DOHH2 (cell line): Measurements from ENCODE around the gene SPCS2.
A peak's percentile ranks its signal among the peaks of the same experiment; 100 is the strongest.

Experiments used
- H3F3A ChIP-seq: fragments of 200-600 bp; sonication (generic), shearing (Covaris generic); 2 replicates; pipeline ENCODE4 v1.6.0; 2016; ENCODE audit warnings: antibody characterized with exemption, mild to moderate bottlenecking; ENCODE audit not compliant: control insufficient read depth, insufficient read depth
- H3K27ac ChIP-seq: fragments of 200-600 bp; sonication (generic); 2 replicates; pipeline ENCODE4 v1.5.1; 2014; ENCODE audit warnings: low read depth, mild to moderate bottlenecking, low read length, moderate library complexity
- H3K27me3 ChIP-seq: fragments of 200-600 bp; sonication (generic); 2 replicates; pipeline ENCODE4 v1.6.1; 2014; ENCODE audit warnings: mild to moderate bottlenecking, low read length, mixed read lengths; ENCODE audit not compliant: control insufficient read depth
- H3K36me3 ChIP-seq: fragments of 200-600 bp; sonication (generic); 2 replicates; pipeline ENCODE4 v1.6.1; 2014; ENCODE audit warnings: mild to moderate bottlenecking, low read length, moderate library complexity, mixed read lengths; ENCODE audit not compliant: control insufficient read depth
- H3K4me1 ChIP-seq: fragments of 200-600 bp; sonication (generic); 2 replicates; pipeline ENCODE4 v1.6.1; 2014; ENCODE audit warnings: mild to moderate bottlenecking, low read length, mixed read lengths; ENCODE audit not compliant: control insufficient read depth
- H3K4me2 ChIP-seq: fragments of 200-600 bp; sonication (generic); 2 replicates; pipeline ENCODE4 v1.6.0; 2014; ENCODE audit warnings: mild to moderate bottlenecking, low read length, moderate library complexity
- H3K4me3 ChIP-seq: fragments of 200-600 bp; sonication (generic); 2 replicates; pipeline ENCODE4 v1.5.1; 2014; ENCODE audit warnings: mild to moderate bottlenecking, low read length, mixed read lengths
- H3K79me2 ChIP-seq: fragments of 200-600 bp; sonication (generic); 2 replicates; pipeline ENCODE4 v1.6.1; 2014; ENCODE audit warnings: mild to moderate bottlenecking, low read length, mixed read lengths; ENCODE audit not compliant: control insufficient read depth
- H3K9me2 ChIP-seq: fragments of 200-600 bp; sonication (generic); replicated peaks from 2 replicates; pipeline ENCODE4 v1.6.1; 2014; ENCODE audit warnings: mild to moderate bottlenecking, low read length, mixed read lengths; ENCODE audit not compliant: control insufficient read depth
- H3K9me3 ChIP-seq: fragments of 200-600 bp; sonication (generic); 2 replicates; pipeline ENCODE4 v1.6.1; 2014; ENCODE audit warnings: antibody characterized with exemption, low read length, mixed read lengths; ENCODE audit not compliant: control insufficient read depth, insufficient read depth
- H4K20me1 ChIP-seq: fragments of 200-600 bp; sonication (generic); 2 replicates; pipeline ENCODE4 v1.6.0; 2014; ENCODE audit warnings: low read depth, mild to moderate bottlenecking, antibody characterized with exemption, low read length, moderate library complexity; ENCODE audit not compliant: control insufficient read depth, insufficient read depth
- EZH2phosphoT487 ChIP-seq: fragments of 200-600 bp; sonication (generic); IDR thresholded peaks from 2 replicates; pipeline ENCODE4 v1.6.1; 2017; ENCODE audit warnings: borderline replicate concordance, mild to moderate bottlenecking, antibody characterized with exemption, low read length, moderate library complexity, mixed read lengths
- TF ChIP-seq, protein P1 (sequence below): fragments of 200-600 bp; sonication (generic); IDR thresholded peaks from one replicate; pipeline ENCODE4 v1.5.1; 2014; ENCODE audit warnings: antibody characterized with exemption, mild to moderate bottlenecking, low read depth, low read length; ENCODE audit not compliant: poor library complexity, severe bottlenecking

Gene SPCS2

DNA sequence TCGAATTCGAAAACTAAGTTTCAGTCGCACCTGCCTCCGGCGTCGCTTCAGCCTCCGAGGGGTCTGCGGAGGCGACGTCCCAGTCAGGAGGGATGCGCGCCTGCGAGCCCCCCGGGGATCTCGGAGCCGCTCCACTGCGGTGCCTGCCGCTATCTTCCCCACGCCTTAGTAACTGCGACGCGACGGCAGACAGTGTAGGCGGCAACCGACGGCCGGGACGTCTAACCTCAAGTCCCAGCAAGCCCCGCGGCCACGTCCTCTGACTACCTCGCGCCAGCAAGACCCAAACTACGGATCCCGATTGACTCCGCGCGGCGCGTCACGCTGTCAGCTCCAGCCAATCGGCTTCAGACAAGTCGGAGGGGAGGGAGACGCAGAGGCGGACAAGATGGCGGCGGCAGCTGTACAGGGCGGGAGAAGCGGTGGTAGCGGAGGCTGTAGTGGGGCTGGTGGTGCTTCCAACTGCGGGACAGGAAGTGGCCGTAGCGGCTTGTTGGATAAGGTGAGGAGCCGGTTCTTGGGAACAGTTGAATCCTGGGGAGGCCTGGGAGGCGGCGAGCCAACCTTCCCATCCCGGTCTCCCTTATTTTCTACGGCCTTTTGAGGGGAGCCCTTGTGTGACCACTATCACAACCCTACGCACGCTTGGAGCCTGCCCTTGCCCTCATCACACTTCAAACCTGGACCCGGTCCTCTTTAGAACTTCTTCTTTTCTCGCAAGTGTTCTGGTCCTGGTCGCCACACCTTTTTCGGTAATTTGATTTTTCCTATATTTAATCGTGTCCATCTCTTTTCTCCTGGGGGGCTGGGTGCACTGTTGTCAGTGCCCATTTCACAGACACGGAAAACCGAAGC is at the start of gene SPCS2, which contains the start of gene XRRA1:
Gene SPCS2 (plus strand): TSS at position 369 of the 855 bp plus-strand sequence. CDS start 20 bp downstream, at position 389.
Gene XRRA1 (minus strand): TSS at position 194 of the 855 bp plus-strand sequence. CDS start 8,213 bp downstream, outside the sequence.
- no peak for TF ChIP-seq EZH2phosphoT487
- TF ChIP-seq, protein P1, sequence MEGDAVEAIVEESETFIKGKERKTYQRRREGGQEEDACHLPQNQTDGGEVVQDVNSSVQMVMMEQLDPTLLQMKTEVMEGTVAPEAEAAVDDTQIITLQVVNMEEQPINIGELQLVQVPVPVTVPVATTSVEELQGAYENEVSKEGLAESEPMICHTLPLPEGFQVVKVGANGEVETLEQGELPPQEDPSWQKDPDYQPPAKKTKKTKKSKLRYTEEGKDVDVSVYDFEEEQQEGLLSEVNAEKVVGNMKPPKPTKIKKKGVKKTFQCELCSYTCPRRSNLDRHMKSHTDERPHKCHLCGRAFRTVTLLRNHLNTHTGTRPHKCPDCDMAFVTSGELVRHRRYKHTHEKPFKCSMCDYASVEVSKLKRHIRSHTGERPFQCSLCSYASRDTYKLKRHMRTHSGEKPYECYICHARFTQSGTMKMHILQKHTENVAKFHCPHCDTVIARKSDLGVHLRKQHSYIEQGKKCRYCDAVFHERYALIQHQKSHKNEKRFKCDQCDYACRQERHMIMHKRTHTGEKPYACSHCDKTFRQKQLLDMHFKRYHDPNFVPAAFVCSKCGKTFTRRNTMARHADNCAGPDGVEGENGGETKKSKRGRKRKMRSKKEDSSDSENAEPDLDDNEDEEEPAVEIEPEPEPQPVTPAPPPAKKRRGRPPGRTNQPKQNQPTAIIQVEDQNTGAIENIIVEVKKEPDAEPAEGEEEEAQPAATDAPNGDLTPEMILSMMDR, result no peak
- Histone ChIP-seq H3K27ac (peak within 1 kb of the TSS; percentile 79), H3K9me2 (no peaks in the 10 kb centered on the region), H4K20me1 (peaks cover 21% of the 10 kb centered on the region; the same call in 1 of the 2 replicates), H3K79me2 (peaks cover 95% of the 10 kb centered on the region), H3K4me3 (peak within 1 kb of the TSS; percentile 88), H3K9me3 (no peaks in the 10 kb centered on the region), H3K4me1 (peaks cover 46% of the 10 kb centered on the region), H3F3A (peaks cover 16% of the 10 kb centered on the region), H3K36me3 (peaks cover 56% of the 10 kb centered on the region), H3K4me2 (peak within 1 kb of the TSS; percentile 72), H3K27me3 (no peaks in the 10 kb centered on the region)

DNA sequence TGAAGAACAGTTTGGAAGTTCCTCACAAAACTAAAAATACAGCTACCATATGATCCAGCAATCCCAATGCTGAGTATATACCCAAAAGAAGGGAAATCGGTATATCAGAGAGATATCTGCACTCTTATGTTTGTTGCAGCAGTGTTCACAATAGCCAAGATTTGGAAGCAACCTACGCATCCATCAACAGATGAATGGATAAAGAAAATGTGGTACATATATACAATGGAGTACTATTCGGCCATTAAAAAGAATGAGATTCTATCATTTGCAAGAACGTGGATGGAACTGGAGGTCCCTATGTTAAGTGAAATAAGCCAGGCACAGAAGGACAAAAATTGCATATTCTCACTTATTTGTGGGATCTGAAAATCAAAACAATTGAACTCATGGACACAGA is 46.7 kb upstream of the SPCS2 start:
- peaks cover 9% of the 10 kb centered on the region for H3K9me3 ChIP-seq
- H3K36me3 ChIP-seq, result peaks cover 43% of the 10 kb centered on the region
- no peaks in the 10 kb centered on the region for H3K27me3 ChIP-seq
- H3K4me1 ChIP-seq, result no peaks in the 10 kb centered on the region
- no peaks in the 10 kb centered on the region for H3F3A ChIP-seq
- TF ChIP-seq, protein P1, result no peak
- TF ChIP-seq EZH2phosphoT487, result no peak
- peaks cover 16% of the 10 kb centered on the region for H3K79me2 ChIP-seq
- H3K27ac ChIP-seq, result no peak overlapping the region
- H4K20me1 ChIP-seq, result no peaks in the 10 kb centered on the region
- no peak overlapping the region for H3K4me2 ChIP-seq
- no peaks in the 10 kb centered on the region for H3K9me2 ChIP-seq
- H3K4me3 ChIP-seq, result no peak overlapping the region

DNA sequence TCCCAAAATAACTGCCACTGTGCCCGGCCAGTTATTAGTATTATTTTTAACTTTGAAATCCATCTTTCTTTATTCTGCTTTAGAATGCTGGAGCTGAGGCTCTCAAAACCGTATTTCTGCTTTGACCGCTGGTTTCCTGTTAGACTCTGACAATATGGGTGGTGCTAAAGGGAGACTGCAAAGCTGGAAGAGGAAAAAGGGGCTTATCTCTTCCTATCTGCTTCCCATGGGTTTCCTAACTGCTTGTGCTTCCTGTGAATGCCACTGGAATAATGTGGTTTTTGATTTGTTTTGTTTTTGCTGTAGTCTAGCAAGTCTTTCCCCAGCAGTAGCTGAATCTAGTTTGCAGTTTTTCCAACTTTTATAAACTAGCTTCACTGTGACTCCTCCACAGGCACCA is 43.7 kb upstream of the SPCS2 start:
- H3K27ac ChIP-seq, result no peak overlapping the region
- no peak overlapping the region for H3K4me2 ChIP-seq
- no peak for TF ChIP-seq EZH2phosphoT487
- TF ChIP-seq, protein P1, result no peak
- H3K4me3 ChIP-seq, result no peak overlapping the region
- H3K9me2 ChIP-seq, result no peaks in the 10 kb centered on the region
- H3F3A ChIP-seq, result 0 out of 2 replicates have a peak, but pooled peaks cover 2% of the 10 kb centered on the region
- peaks cover 20% of the 10 kb centered on the region for H3K4me1 ChIP-seq
- H3K79me2 ChIP-seq, result peaks cover 7% of the 10 kb centered on the region; the same call in 1 of the 2 replicates
- no peaks in the 10 kb centered on the region for H3K27me3 ChIP-seq
- H4K20me1 ChIP-seq, result no peaks in the 10 kb centered on the region
- H3K9me3 ChIP-seq, result peaks cover 9% of the 10 kb centered on the region
- H3K36me3 ChIP-seq, result peaks cover 73% of the 10 kb centered on the region
